IMR-90 (cell line): ENCODE data around the gene GPR27. TPM values are rescaled to one million over a fixed set of nuclear protein-coding genes. Genes with fewer than 3 reads are reported as not detected.

Experiments used
- ATAC-seq: fragments of 200-7000 bp; cut with Tn5 transposase; 2 replicates; pipeline ENCODE4 v1.9.1; 2020; ENCODE audit warnings: low read depth, mild to moderate bottlenecking, moderate library complexity
- BruUV-seq: library from RNA; stranded (reverse); fragments of 400-500 nt; replicated peaks from 2 replicates; lab custom pipeline; 2021; lab: Mats Ljungman, UMichigan
- CTCF ChIA-PET: fragments of 300-600 bp; formaldehyde crosslinking; extraction: SDS; loops from one replicate; lab custom pipeline; 2021; ENCODE audit warnings: antibody characterized with exemption; lab: Yijun Ruan, JAX
- POLR2A ChIA-PET: fragments of 300-600 bp; sonication (Branson Sonifier 250); formaldehyde crosslinking; loops from one replicate; lab custom pipeline; 2022; ENCODE audit warnings: antibody characterized with exemption; ENCODE audit not compliant: unreplicated experiment; lab: Charles Lee
- DNase-seq: peaks from one replicate; pipeline ENCODE4 v3.0.0; 2013
- H2AFZ ChIP-seq: replicated peaks from 2 replicates; pipeline ENCODE3; 2013; ENCODE audit warnings: low read length, mild to moderate bottlenecking; ENCODE audit not compliant: poor library complexity
- H2AK5ac ChIP-seq: 2 replicates; pipeline ENCODE4 v1.6.1; 2013; ENCODE audit warnings: low read depth, low read length, inconsistent platforms
- H2AK9ac ChIP-seq: replicated peaks from 2 replicates; pipeline ENCODE3; 2013; ENCODE audit warnings: mild to moderate bottlenecking, low read depth, low read length, moderate library complexity; ENCODE audit not compliant: poor library complexity
- H2BK120ac ChIP-seq: 2 replicates; pipeline ENCODE4 v1.6.1; 2013; ENCODE audit warnings: low read depth, low read length, inconsistent platforms
- H2BK15ac ChIP-seq: 3 replicates; pipeline ENCODE4 v1.6.1; 2013; ENCODE audit warnings: low read depth, low read length, inconsistent platforms
- H2BK20ac ChIP-seq: 2 replicates; pipeline ENCODE4 v1.6.1; 2013; ENCODE audit warnings: low read depth, mild to moderate bottlenecking, inconsistent platforms, low read length, moderate library complexity
- H2BK5ac ChIP-seq: 2 replicates; pipeline ENCODE4 v1.6.1; 2013; ENCODE audit warnings: mild to moderate bottlenecking, low read depth, low read length, inconsistent platforms; ENCODE audit not compliant: poor library complexity, severe bottlenecking
- H3K14ac ChIP-seq: replicated peaks from 2 replicates; pipeline ENCODE4 v1.6.1; 2013; ENCODE audit warnings: low read depth, low read length, inconsistent platforms
- H3K18ac ChIP-seq: 2 replicates; pipeline ENCODE4 v1.6.1; 2013; ENCODE audit warnings: low read depth, low read length, control low read depth
- H3K23ac ChIP-seq: 2 replicates; pipeline ENCODE4 v1.6.1; 2013; ENCODE audit warnings: low read depth, low read length, inconsistent platforms
- H3K27ac ChIP-seq: 2 replicates; pipeline ENCODE4 v1.5.1; 2013; ENCODE audit warnings: mild to moderate bottlenecking, control low read depth, low read length; ENCODE audit not compliant: insufficient read depth
- H3K27me3 ChIP-seq: 2 replicates; pipeline ENCODE4 v1.6.1; 2013; ENCODE audit warnings: low read length; ENCODE audit not compliant: control insufficient read depth, insufficient read depth
- H3K36me3 ChIP-seq: 2 replicates; pipeline ENCODE4 v1.6.1; 2013; ENCODE audit warnings: low read length, mixed read lengths; ENCODE audit not compliant: control insufficient read depth, insufficient read depth
- H3K4ac ChIP-seq: 2 replicates; pipeline ENCODE4 v1.6.1; 2013; ENCODE audit warnings: low read depth, low read length, inconsistent platforms
- H3K4me1 ChIP-seq: 2 replicates; pipeline ENCODE4 v1.6.1; 2013; ENCODE audit warnings: low read length, mixed read lengths; ENCODE audit not compliant: control insufficient read depth, insufficient read depth
- H3K4me2 ChIP-seq: 2 replicates; pipeline ENCODE4 v1.6.1; 2013; ENCODE audit warnings: low read depth, mild to moderate bottlenecking, control low read depth, low read length, moderate library complexity
- H3K4me3 ChIP-seq: 2 replicates; pipeline ENCODE4 v1.5.1; 2013; ENCODE audit warnings: low read depth, mild to moderate bottlenecking, control low read depth, low read length, moderate library complexity; ENCODE audit not compliant: insufficient read depth
- H3K56ac ChIP-seq: 2 replicates; pipeline ENCODE4 v1.6.1; 2013; ENCODE audit warnings: low read length, inconsistent platforms; ENCODE audit not compliant: insufficient read depth; ENCODE audit errors: extremely low read depth
- H3K79me1 ChIP-seq, 2 experiments: 2 replicates each; pipeline ENCODE4 v1.6.1; 2013; ENCODE audit warnings: low read length in 2 of 2, inconsistent platforms in 1 of 2, low read depth in 1 of 2
- H3K9ac ChIP-seq: 2 replicates; pipeline ENCODE4 v1.6.1; 2013; ENCODE audit warnings: low read depth, low read length, control low read depth
- H3K9me1 ChIP-seq: 2 replicates; pipeline ENCODE4 v1.6.1; 2013; ENCODE audit warnings: low read length, inconsistent platforms; ENCODE audit not compliant: insufficient read depth
- H3K9me3 ChIP-seq: 2 replicates; pipeline ENCODE4 v1.6.1; 2013; ENCODE audit warnings: low read length; ENCODE audit not compliant: control insufficient read depth, insufficient read depth
- H4K20me1 ChIP-seq: 2 replicates; pipeline ENCODE4 v1.6.1; 2013; ENCODE audit warnings: low read length, inconsistent platforms; ENCODE audit not compliant: insufficient read depth
- H4K5ac ChIP-seq: 2 replicates; pipeline ENCODE4 v1.6.1; 2013; ENCODE audit warnings: mild to moderate bottlenecking, low read depth, low read length, control low read depth
- H4K8ac ChIP-seq, 2 experiments: 2 replicates each; pipeline ENCODE4 v1.6.1; 2013; ENCODE audit warnings: low read depth in 2 of 2, low read length in 2 of 2, control low read depth in 1 of 2, inconsistent platforms in 1 of 2
- H4K91ac ChIP-seq: 2 replicates; pipeline ENCODE4 v1.6.1; 2013; ENCODE audit warnings: low read depth, low read length, inconsistent platforms; ENCODE audit not compliant: insufficient read depth
- BHLHE40 ChIP-seq: fragments of 150-350 bp; IDR thresholded peaks from 2 replicates; pipeline ENCODE4 v1.6.1; 2016; ENCODE audit warnings: mild to moderate bottlenecking, low read depth, low read length
- CEBPB ChIP-seq: IDR thresholded peaks from 2 replicates; pipeline ENCODE4 v1.6.1; 2012; ENCODE audit warnings: low read depth, low read length, improper control_type of control experiment
- CHD1 ChIP-seq: IDR thresholded peaks from 2 replicates; pipeline ENCODE4 v1.6.1; 2012; ENCODE audit warnings: low read depth, low read length, improper control_type of control experiment
- ELK1 ChIP-seq: fragments of 150-350 bp; IDR thresholded peaks from 2 replicates; pipeline ENCODE4 v1.6.1; 2016; ENCODE audit warnings: low read depth, mild to moderate bottlenecking, low read length, moderate library complexity, borderline replicate concordance
- FOS ChIP-seq: fragments of 150-350 bp; IDR thresholded peaks from 2 replicates; pipeline ENCODE4 v1.6.1; 2016; ENCODE audit warnings: low read depth, low read length
- MAFK ChIP-seq: IDR thresholded peaks from 2 replicates; pipeline ENCODE4 v1.6.1; 2012; ENCODE audit warnings: low read depth, low read length, improper control_type of control experiment
- MAZ ChIP-seq: IDR thresholded peaks from 2 replicates; pipeline ENCODE4 v1.6.1; 2012; ENCODE audit warnings: low read depth, mild to moderate bottlenecking, low read length, improper control_type of control experiment, moderate library complexity, borderline replicate concordance
- MXI1 ChIP-seq: IDR thresholded peaks from 2 replicates; pipeline ENCODE4 v1.6.1; 2012; ENCODE audit warnings: low read depth, mild to moderate bottlenecking, low read length, moderate library complexity, borderline replicate concordance
- NFE2L2 ChIP-seq: fragments of 150-350 bp; IDR thresholded peaks from 2 replicates; pipeline ENCODE4 v1.6.1; 2016; ENCODE audit warnings: low read depth, mild to moderate bottlenecking, low read length
- POLR2A ChIP-seq: IDR thresholded peaks from 2 replicates; pipeline ENCODE4 v1.6.1; 2012; ENCODE audit warnings: mild to moderate bottlenecking, low read depth, low read length
- RAD21 ChIP-seq: IDR thresholded peaks from 2 replicates; pipeline ENCODE4 v1.6.1; 2012; ENCODE audit warnings: low read length, improper control_type of control experiment
- RCOR1 ChIP-seq: IDR thresholded peaks from 2 replicates; pipeline ENCODE4 v1.6.1; 2012; ENCODE audit warnings: mild to moderate bottlenecking, low read length, improper control_type of control experiment; ENCODE audit not compliant: insufficient replicate concordance
- RFX5 ChIP-seq: IDR thresholded peaks from 2 replicates; pipeline ENCODE4 v1.8.0; 2012; ENCODE audit warnings: low read depth, mild to moderate bottlenecking, low read length, moderate library complexity
- SMC3 ChIP-seq: fragments of 150-350 bp; IDR thresholded peaks from 2 replicates; pipeline ENCODE4 v1.6.1; 2016; ENCODE audit warnings: low read depth, mild to moderate bottlenecking, antibody characterized with exemption, low read length, moderate library complexity
- USF2 ChIP-seq: fragments of 150-350 bp; IDR thresholded peaks from 2 replicates; pipeline ENCODE4 v1.6.1; 2017; ENCODE audit warnings: mild to moderate bottlenecking, antibody characterized with exemption, low read length, low read depth
- WGBS, 2 experiments: methylation state at CpG; one replicate each; pipeline versions ENCODE4 v1.1.5 to v1.1.7; 2013; ENCODE audit warnings: missing lambda C conversion rate in 2 of 2; ENCODE audit not compliant: insufficient read length in 1 of 2; ENCODE audit errors: extremely low coverage in 2 of 2; 5-methylcytosine and 5-hydroxymethylcytosine counted together
- dilution Hi-C: fragments of 300-500 bp; cut with HindIII; formaldehyde crosslinking; loops from one replicate; pipeline ENCODE4 v1.14.3; 2018; ENCODE audit warnings: low sequenced_read_pairs; ENCODE audit not compliant: unreplicated experiment
- in situ Hi-C: fragments of 300-500 bp; cut with MboI; formaldehyde crosslinking; loops from 3 replicates; pipeline ENCODE4 v1.14.3; 2019; ENCODE audit warnings: low sequenced_read_pairs, inconsistent platforms, mixed read lengths
- intact Hi-C: fragments of 100-400 bp; cut with micrococcal nuclease; formaldehyde crosslinking; loops from 2 replicates; pipeline ENCODE4 v1.10.0; 2022
- polyA plus RNA-seq, 3 experiments: library from polyadenylated mRNA; depleted of rRNA; stranded (reverse); fragments of >200 nt; gene quantifications; 2 replicates each; pipeline ENCODE4 v1.2.3, GENCODE V29; 2012; ENCODE audit warnings: low replicate concordance in 1 of 3
- total RNA-seq: library from RNA; depleted of rRNA; stranded (reverse); fragments of >200 nt; gene quantifications from 2 replicates; pipeline ENCODE4 v1.2.3, GENCODE V29; 2012
- TF ChIP-seq, protein P1 (sequence below): conservative IDR thresholded peaks from 2 replicates; pipeline ENCODE4 v1.5.1; 2012; ENCODE audit warnings: mild to moderate bottlenecking, low read depth, low read length, improper control_type of control experiment

The GPR27 gene
- total and polyA plus RNA-seq, 2 of the 4 experiments (the other 2 are of a cell fraction): not detected

- no peak overlapping the region for H3K23ac ChIP-seq
- no peak overlapping the region for H3K56ac ChIP-seq
- H2BK120ac ChIP-seq: no peak overlapping the region
- no peak overlapping the region for H2BK15ac ChIP-seq
- no peaks in the 10 kb centered on the region for H3K79me1 ChIP-seq
- no peak overlapping the region for H3K14ac ChIP-seq
- H2BK5ac ChIP-seq: no peak overlapping the region
- no peak overlapping the region for H2AK5ac ChIP-seq
- no peaks in the 10 kb centered on the region for H3K36me3 ChIP-seq
- H3K9ac ChIP-seq: no peak overlapping the region
- H2AK9ac ChIP-seq: no peak overlapping the region
- no peak overlapping the region for H3K4me2 ChIP-seq
- intact Hi-C loops: no loop called here
- 70% methylated on average over 4 of the region's 6 CpGs; no CpG with 5 or more reads in 1 of the 2 experiments for WGBS, 2 experiments
- H2AFZ ChIP-seq: no peak overlapping the region
- H2BK20ac ChIP-seq: no peak overlapping the region
- DNase-seq: no peak
- dilution Hi-C loops: no loop called here
- peaks cover 2% of the 10 kb centered on the region; the same call in 1 of the 2 replicates for H3K4me1 ChIP-seq
- POLR2A ChIA-PET: no interaction called here
- no TSS peak for BruUV-seq
- in situ Hi-C loops: loop anchor here (5.0 to 10.0 kb wide), 2 partner anchors 1101 to 1353 kb away; no protein-coding TSS in a partner anchor
- H3K4me3 ChIP-seq: no peak overlapping the region
- TF ChIP-seq CHD1: no peak
- no peak for TF ChIP-seq MAZ
- TF ChIP-seq NFE2L2: no peak
- TF ChIP-seq MAFK: no peak
- TF ChIP-seq MXI1: no peak
- TF ChIP-seq FOS: no peak
- no peak for TF ChIP-seq USF2
- no peak for TF ChIP-seq SMC3
- TF ChIP-seq RAD21: no peak
- no peak for TF ChIP-seq ELK1
- TF ChIP-seq RCOR1: no peak
- TF ChIP-seq BHLHE40: no peak
- TF ChIP-seq CEBPB: no peak
- no peak for TF ChIP-seq RFX5
- no peak for TF ChIP-seq POLR2A
- TF ChIP-seq, protein P1, sequence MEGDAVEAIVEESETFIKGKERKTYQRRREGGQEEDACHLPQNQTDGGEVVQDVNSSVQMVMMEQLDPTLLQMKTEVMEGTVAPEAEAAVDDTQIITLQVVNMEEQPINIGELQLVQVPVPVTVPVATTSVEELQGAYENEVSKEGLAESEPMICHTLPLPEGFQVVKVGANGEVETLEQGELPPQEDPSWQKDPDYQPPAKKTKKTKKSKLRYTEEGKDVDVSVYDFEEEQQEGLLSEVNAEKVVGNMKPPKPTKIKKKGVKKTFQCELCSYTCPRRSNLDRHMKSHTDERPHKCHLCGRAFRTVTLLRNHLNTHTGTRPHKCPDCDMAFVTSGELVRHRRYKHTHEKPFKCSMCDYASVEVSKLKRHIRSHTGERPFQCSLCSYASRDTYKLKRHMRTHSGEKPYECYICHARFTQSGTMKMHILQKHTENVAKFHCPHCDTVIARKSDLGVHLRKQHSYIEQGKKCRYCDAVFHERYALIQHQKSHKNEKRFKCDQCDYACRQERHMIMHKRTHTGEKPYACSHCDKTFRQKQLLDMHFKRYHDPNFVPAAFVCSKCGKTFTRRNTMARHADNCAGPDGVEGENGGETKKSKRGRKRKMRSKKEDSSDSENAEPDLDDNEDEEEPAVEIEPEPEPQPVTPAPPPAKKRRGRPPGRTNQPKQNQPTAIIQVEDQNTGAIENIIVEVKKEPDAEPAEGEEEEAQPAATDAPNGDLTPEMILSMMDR: no peak
- no peak overlapping the region for H3K18ac ChIP-seq
- H4K8ac ChIP-seq: no peak overlapping the region
- H3K9me3 ChIP-seq: no peaks in the 10 kb centered on the region
- peaks cover 57% of the 10 kb centered on the region for H3K27me3 ChIP-seq
- no peaks in the 10 kb centered on the region; the same call in 1 of the 2 replicates for H3K9me1 ChIP-seq
- ATAC-seq: no peak
- no peak overlapping the region for H3K4ac ChIP-seq
- CTCF ChIA-PET: no interaction called here
- H4K91ac ChIP-seq: no peak overlapping the region
- no peak overlapping the region for H4K5ac ChIP-seq
- no peaks in the 10 kb centered on the region; the same call in 1 of the 2 replicates for H4K20me1 ChIP-seq
- no peak overlapping the region for H3K27ac ChIP-seq
Observed at GRCh38 chr3:71721651-71722157, 32.0 kb upstream of the GPR27 start.
